OCI-LY3 (cell line): ENCODE data around the gene EPG5.

Experiments used
- CTCF ChIP-seq: fragments of 200-600, 300-600 bp; sonication (generic); IDR thresholded peaks from 2 replicates; pipeline ENCODE4 v1.5.1; 2014; ENCODE audit warnings: antibody characterized with exemption, low read length, low read depth
- EZH2phosphoT487 ChIP-seq: fragments of 200-600 bp; shearing (Covaris generic); IDR thresholded peaks from 2 replicates; pipeline ENCODE4 v1.6.1; 2018; ENCODE audit warnings: antibody characterized with exemption, mixed run types, low read depth

GRCh38 chr18:45829855-45830254, 137.3 kb downstream of the EPG5 start:
- no peak for TF ChIP-seq CTCF
- no peak for TF ChIP-seq EZH2phosphoT487
